Ishikawa (cell line): ENCODE results near the gene SUN3.
A peak's percentile ranks its signal among the peaks of the same experiment; 100 is the strongest.

Experiments used
- CEBPB ChIP-seq: IDR thresholded peaks from 2 replicates; pipeline ENCODE4 v1.6.1; 2012
- CREB1 ChIP-seq: IDR thresholded peaks from 2 replicates; pipeline ENCODE4 v1.6.1; 2012; ENCODE audit warnings: low read depth
- EGR1 ChIP-seq: IDR thresholded peaks from 2 replicates; pipeline ENCODE4 v1.6.1; 2012
- FOXM1 ChIP-seq: IDR thresholded peaks from 2 replicates; pipeline ENCODE4 v1.6.1; 2012; ENCODE audit warnings: low read depth, borderline replicate concordance
- RAD21 ChIP-seq: IDR thresholded peaks from 2 replicates; pipeline ENCODE4 v1.6.1; 2012; ENCODE audit warnings: low read depth
- REST ChIP-seq: IDR thresholded peaks from 2 replicates; pipeline ENCODE4 v1.6.1; 2012; ENCODE audit warnings: low read depth, mild to moderate bottlenecking
- TAF1 ChIP-seq: IDR thresholded peaks from 2 replicates; pipeline ENCODE4 v1.6.1; 2012; ENCODE audit warnings: low read depth, mild to moderate bottlenecking
- TCF12 ChIP-seq: IDR thresholded peaks from 2 replicates; pipeline ENCODE4 v1.6.1; 2012; ENCODE audit warnings: low read depth
- TEAD4 ChIP-seq: IDR thresholded peaks from 2 replicates; pipeline ENCODE4 v1.6.1; 2012
- USF1 ChIP-seq: IDR thresholded peaks from 2 replicates; pipeline ENCODE4 v1.6.1; 2012
- YY1 ChIP-seq: IDR thresholded peaks from 2 replicates; pipeline ENCODE4 v1.6.1; 2012; ENCODE audit warnings: low read depth
- ZBTB7A ChIP-seq: IDR thresholded peaks from 2 replicates; pipeline ENCODE4 v1.6.1; 2012; ENCODE audit warnings: low read depth
- TF ChIP-seq, protein P1 (sequence below): IDR thresholded peaks from 2 replicates; pipeline ENCODE4 v1.6.1; 2012

SUN3 gene

GRCh38 chr7:47945261-47946015 is 83.5 kb downstream of the SUN3 start:
- no peak for TF ChIP-seq CREB1
- peak; percentile 83 for TF ChIP-seq RAD21

DNA sequence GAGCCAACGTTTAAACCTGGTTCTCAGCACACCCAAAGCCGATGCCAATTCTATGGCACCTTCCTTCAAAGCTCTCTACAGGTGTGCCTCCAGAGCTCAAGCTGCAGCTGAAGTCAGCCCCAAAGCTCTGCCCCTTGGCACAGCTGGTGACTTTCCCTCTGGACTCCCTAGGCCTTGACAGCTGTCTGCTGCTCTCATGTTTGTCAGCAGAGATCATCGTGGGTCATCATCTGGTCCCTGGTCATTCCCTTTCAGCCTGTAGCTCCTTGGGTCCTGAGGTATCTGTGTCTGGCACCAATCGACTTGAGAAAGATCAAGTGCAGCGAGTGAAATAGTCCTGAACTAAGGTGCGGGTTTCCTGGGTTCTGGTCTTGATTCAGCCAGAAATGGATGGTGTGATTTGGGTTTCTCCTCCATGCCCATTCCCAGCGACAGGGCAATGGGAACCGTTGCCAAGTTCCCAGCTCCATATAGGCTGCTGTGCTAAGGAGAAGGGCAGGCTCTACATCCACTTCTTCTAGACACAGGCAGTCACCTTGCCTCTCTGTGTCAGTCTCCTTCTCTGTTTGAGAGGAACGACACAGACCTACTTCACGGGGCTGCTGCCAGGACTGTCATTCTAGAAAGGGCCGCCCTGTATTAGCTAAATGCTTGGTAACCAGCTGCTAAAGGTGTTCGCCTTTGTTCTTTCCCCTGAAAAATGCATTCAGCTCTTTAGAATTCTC is 84.2 kb downstream of the SUN3 start:
- TF ChIP-seq TAF1 = no peak
- no peak for TF ChIP-seq ZBTB7A

DNA sequence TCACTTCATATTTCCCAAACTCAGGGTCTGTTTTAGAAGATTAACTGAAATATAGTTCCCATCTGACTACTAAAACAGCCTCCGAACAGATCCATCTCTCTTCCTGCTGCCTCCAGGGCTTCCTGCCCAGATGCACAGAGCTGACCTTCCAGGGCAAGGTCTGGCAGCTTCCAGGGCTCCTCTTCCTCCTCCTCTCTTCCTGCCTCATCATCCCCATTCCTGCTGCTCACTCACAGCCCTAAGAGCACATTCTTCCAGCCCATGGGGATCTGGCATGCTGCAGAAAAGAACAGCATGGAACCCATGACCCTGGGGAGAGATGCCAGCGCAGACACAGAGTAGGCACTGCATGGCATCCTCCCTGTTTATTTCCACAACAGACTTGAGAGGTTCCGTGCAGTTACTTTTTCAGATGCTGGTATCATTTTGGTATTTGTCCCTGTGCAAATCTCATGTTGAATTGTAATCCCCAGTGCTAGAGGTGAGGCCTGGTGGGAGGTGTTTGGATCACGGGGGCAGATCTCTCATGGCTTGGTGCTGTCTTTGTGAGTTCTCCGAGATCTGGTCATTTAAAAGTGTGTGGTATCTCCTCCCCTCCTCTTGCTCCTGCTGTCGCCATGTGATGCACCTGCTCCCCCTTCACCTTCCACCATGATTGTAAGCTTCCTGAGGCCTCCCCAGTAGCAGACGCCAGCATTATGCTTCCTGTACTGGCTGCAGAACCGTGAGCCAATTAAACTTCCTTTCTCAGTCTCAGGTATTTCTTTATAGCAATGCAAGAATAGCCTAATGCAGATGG is 85.0 kb downstream of the SUN3 start:
- TF ChIP-seq CREB1 (no peak), FOXM1 (no peak), USF1 (no peak), TCF12 (no peak)
- TF ChIP-seq, protein P1, sequence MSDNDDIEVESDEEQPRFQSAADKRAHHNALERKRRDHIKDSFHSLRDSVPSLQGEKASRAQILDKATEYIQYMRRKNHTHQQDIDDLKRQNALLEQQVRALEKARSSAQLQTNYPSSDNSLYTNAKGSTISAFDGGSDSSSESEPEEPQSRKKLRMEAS = no peak

DNA sequence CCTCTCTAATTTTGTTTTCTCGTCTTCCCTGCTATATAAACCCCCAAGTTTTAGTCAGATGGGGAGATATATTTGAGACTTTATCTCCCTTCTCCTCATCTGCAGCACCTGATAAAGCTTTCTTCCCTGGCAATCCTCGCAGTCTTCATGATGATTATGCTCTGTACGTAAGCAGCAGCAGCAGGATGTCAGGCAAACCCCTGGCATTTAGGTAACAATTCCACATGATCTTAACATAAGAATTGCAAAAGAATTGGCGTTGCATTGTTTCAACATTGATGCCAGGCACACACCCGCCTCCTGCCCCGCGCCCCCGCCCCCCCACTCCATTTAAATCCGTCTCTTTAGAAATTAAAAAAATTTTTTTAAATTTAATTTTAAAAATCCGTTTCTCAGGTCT is 86.8 kb downstream of the SUN3 start:
- TF ChIP-seq USF1 = no peak
- no peak for TF ChIP-seq CEBPB
- TF ChIP-seq, protein P1 = no peak
- TF ChIP-seq TCF12 = no peak
- TF ChIP-seq FOXM1 = no peak
- no peak for TF ChIP-seq REST
- no peak for TF ChIP-seq RAD21

GRCh38 chr7:47941136-47941844 is 87.6 kb downstream of the SUN3 start:
- TF ChIP-seq ZBTB7A (no peak), CREB1 (no peak)

DNA sequence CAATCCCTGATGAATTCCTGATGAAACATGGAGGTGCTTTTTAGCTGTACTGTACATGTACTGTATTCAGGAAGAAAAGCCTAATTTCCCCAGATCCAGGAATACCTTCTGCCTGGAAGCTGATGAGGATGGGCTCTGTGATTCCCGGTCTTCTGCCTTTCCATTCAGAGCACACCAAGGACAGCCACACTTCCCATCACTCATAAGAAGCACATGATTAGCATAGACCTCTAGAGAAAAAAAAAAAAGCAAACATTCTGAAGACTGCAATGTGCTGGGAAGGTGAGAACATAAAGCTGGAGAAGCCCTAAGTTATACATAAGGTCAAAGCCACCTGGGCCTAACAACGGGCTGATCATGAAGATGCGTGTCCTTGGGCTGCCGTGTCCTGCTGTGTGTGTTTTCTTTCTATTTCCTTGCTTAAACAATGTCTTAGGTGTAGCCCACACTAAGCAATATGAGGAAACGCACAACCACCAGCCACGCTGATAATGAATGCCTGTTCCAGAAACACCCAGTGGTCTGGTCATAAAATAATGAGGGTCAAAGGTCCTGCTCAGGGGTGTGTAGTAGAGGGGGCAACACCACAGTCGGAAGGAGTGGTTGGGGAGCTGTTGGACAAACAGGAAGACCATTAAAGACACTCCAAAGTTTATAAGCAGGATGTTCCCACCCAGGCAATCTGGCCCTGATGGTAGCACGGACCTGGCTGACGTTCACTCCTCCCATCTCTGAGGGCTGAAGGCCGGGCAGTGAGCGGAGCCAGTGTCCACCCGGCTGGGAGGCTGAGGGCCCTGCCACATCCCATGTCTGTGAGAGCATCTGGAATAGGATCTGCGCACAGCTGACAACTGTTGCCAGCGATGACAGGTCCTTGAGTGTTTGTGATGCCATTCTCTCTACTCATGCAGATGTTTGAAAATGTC is 88.6 kb downstream of the SUN3 start:
- TF ChIP-seq USF1 (no peak), YY1 (no peak), ZBTB7A (no peak), TEAD4 (no peak), FOXM1 (no peak), TCF12 (no peak), EGR1 (no peak), CEBPB (no peak), RAD21 (no peak)
- TF ChIP-seq, protein P1 = no peak
